Thoracic aorta (tissue), 2 donors: ENCODE measurements around the gene APOE. TPM values are rescaled to one million over a fixed set of nuclear protein-coding genes. Genes with fewer than 3 reads are reported as not detected.

Experiments used
- ATAC-seq: fragments of 150-250 bp; one replicate; pipeline ENCODE4 v1.8.0; 2017; ENCODE audit warnings: low read depth; ENCODE audit not compliant: insufficient number of reproducible peaks, low FRiP score
- DNase-seq: peaks from one replicate; pipeline ENCODE4 v3.0.0-alpha.2; 2020; ENCODE audit warnings: low spot score
- H3K27ac ChIP-seq, 2 donors: fragments of 200-600 bp; sonication (generic); 1 replicate in 1 of 2; 2 replicates in 1 of 2; pipeline ENCODE4 v1.5.1; 2016; ENCODE audit warnings: mild to moderate bottlenecking in 2 of 2, moderate library complexity in 2 of 2
- H3K27me3 ChIP-seq: fragments of 200-600 bp; sonication (generic); replicated peaks from 2 replicates; pipeline ENCODE4 v1.6.0; 2016; ENCODE audit warnings: mild to moderate bottlenecking; ENCODE audit not compliant: insufficient read depth
- H3K36me3 ChIP-seq: fragments of 200-600 bp; sonication (generic); one replicate; pipeline ENCODE4 v1.5.1; 2016
- H3K4me1 ChIP-seq, 2 donors: fragments of 200-600 bp; sonication (generic); 1 replicate in 1 of 2; 2 replicates in 1 of 2; pipeline versions ENCODE4 v1.5.1 to v1.6.0; 2016; ENCODE audit warnings: low read depth in 2 of 2, mild to moderate bottlenecking in 1 of 2; ENCODE audit not compliant: control insufficient read depth in 1 of 2
- H3K4me3 ChIP-seq: fragments of 200-600 bp; sonication (generic); 2 replicates; pipeline ENCODE4 v1.5.1; 2016; ENCODE audit warnings: mild to moderate bottlenecking
- H3K9me3 ChIP-seq: fragments of 200-600 bp; sonication (generic); 2 replicates; pipeline ENCODE4 v1.5.1; 2016
- total RNA-seq, 2 donors: library from RNA; depleted of rRNA; stranded (reverse); fragments of >200 nt; gene quantifications; one replicate each; pipeline versions ENCODE4 v1.1.0 to v1.2.3, GENCODE V29; 2016
- TF ChIP-seq, protein P1 (sequence below): fragments of 200-600 bp; sonication (generic); IDR thresholded peaks from one replicate; pipeline ENCODE4 v1.5.1; 2019; ENCODE audit warnings: antibody characterized with exemption

The APOE gene
- total RNA-seq, 2 donors from 2014 or later, result 111 to 333 TPM

DNA sequence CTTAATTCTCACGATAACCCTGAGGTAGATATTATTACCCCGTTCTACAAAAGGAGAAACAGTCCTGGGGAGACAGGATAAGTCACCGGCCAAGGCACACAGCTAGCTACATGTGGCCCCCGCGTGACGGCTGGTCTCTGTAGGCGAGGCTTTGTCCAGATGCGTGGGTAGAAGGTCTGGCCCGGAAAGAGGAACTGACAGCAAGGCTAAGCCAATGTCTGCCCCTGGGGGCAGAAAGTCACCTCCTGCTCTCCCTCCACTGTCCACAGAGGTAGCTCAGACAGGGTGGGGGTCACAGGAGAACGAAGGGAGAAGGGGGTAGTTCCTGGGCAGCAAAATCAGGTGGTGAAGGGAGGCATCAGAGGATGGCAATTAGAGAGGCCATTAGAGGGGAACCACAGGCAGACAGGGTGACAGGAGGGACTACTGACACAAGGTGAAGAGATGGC is 38.2 kb downstream of the APOE start:
- no peak overlapping the region for H3K4me3 ChIP-seq
- no peak overlapping the region for H3K27ac ChIP-seq
- no peaks in the 10 kb centered on the region for H3K4me1 ChIP-seq
- H3K9me3 ChIP-seq, result no peaks in the 10 kb centered on the region
- TF ChIP-seq, protein P1, sequence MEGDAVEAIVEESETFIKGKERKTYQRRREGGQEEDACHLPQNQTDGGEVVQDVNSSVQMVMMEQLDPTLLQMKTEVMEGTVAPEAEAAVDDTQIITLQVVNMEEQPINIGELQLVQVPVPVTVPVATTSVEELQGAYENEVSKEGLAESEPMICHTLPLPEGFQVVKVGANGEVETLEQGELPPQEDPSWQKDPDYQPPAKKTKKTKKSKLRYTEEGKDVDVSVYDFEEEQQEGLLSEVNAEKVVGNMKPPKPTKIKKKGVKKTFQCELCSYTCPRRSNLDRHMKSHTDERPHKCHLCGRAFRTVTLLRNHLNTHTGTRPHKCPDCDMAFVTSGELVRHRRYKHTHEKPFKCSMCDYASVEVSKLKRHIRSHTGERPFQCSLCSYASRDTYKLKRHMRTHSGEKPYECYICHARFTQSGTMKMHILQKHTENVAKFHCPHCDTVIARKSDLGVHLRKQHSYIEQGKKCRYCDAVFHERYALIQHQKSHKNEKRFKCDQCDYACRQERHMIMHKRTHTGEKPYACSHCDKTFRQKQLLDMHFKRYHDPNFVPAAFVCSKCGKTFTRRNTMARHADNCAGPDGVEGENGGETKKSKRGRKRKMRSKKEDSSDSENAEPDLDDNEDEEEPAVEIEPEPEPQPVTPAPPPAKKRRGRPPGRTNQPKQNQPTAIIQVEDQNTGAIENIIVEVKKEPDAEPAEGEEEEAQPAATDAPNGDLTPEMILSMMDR, result no peak
- ATAC-seq (no peak), DNase-seq (no peak)
- no peaks in the 10 kb centered on the region for H3K27me3 ChIP-seq
- no peaks in the 10 kb centered on the region for H3K36me3 ChIP-seq

DNA sequence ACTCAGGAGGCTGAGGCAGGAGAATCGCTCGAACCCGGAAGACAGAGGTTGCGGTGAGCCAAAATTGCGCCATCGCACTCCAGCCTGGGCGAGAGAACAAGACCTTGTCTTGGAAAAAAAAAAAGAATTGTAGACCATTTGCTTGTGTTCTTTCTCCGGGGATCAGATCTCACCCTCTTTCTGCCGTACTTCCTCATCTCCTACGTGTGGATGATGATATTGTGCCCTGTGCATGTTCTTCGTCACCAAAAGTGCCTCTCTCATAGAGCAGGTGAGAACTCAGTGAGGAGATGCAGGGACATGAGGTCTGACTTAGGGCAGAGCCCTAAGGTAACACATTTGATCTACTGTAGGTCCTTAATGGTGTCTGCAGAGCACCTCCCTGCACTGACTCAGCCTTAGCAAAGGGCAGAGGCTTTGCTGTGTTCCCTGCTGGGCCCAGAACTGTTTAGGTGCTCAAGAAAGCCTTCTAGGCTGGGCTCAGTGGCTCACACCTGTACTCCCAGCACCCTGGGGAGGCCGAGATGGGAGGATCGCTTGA is 41.5 kb downstream of the APOE start:
- Histone ChIP-seq H3K27me3 (no peaks in the 10 kb centered on the region), H3K4me3 (no peak overlapping the region), H3K27ac (no peak overlapping the region), H3K9me3 (no peaks in the 10 kb centered on the region), H3K36me3 (peaks cover 3% of the 10 kb centered on the region), H3K4me1 (peaks cover 0 to 8% of the 10 kb centered on the region in 2 donors)
- TF ChIP-seq, protein P1, result no peak
- no peak for ATAC-seq
- no peak for DNase-seq

DNA sequence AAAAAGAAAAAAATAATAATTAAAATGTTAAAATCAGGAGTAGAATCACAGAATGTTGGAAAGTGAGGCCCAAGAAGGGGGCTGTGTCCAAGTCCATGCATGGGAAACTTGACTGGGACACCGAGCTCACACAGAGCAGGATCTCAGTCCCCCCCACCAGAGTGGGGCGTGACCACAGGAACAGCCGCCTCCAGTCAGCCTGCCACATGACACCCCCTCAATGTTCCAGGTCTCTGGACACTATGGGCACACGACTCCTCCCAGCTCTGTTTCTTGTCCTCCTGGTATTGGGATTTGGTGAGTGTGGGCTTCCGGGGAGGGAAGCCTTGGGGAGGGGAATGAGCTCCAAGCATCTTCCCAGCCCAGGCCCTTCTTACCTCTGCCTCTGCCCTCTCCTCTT is 42.6 kb downstream of the APOE start:
- DNase-seq (no peak), ATAC-seq (no peak)
- Histone ChIP-seq H3K27me3 (no peaks in the 10 kb centered on the region), H3K27ac (no peak overlapping the region), H3K4me1 (peaks cover 0 to 9% of the 10 kb centered on the region in 2 donors), H3K9me3 (no peaks in the 10 kb centered on the region), H3K36me3 (peaks cover 3% of the 10 kb centered on the region), H3K4me3 (no peak overlapping the region)
- TF ChIP-seq, protein P1, result no peak

DNA sequence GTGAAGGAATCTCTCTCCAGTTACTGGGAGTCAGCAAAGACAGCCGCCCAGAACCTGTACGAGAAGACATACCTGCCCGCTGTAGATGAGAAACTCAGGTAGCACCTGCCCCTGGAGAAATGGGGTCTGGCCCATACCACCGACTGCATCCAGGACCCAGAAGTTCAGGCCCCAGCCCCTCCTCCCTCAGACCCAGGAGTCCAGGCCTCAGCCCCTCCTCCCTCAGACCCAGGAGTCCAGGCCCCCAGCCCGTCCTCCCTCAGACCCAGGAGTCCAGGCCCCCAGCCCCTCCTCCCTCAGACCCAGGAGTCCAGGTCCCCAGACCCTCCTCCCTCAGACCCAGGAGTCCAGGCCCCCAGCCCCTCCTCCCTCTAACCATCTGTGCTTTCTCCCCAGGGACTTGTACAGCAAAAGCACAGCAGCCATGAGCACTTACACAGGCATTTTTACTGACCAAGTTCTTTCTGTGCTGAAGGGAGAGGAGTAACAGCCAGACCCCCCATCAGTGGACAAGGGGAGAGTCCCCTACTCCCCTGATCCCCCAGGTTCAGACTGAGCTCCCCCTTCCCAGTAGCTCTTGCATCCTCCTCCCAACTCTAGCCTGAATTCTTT is 43.3 kb downstream of the APOE start:
- TF ChIP-seq, protein P1, result no peak
- Histone ChIP-seq H3K27me3 (no peaks in the 10 kb centered on the region), H3K27ac (no peak overlapping the region), H3K4me1 (peaks cover 0 to 15% of the 10 kb centered on the region in 2 donors), H3K9me3 (no peaks in the 10 kb centered on the region), H3K4me3 (no peak overlapping the region), H3K36me3 (peaks cover 3% of the 10 kb centered on the region)
- no peak for ATAC-seq
- no peak for DNase-seq

DNA sequence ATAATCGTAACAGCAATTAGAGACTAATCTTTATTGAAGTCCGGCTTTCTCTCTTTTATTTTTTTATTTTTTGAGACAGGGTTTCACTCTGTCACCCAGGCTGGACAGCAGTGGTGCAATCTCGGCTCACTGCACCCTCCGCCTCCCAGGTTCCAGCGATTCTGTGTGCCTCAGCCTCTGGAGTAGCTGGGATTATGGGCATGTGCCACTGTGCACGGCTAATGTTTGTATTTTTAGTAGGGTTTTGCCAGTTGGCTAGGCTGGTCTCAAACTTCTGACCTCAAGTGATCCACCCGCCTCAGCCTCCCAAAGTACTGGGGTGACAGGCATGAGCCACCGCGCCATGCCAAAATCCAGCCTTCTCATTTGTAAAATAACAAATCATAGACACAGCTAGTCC is 44.0 kb downstream of the APOE start:
- Histone ChIP-seq H3K4me3 (no peak overlapping the region), H3K36me3 (peaks cover 3% of the 10 kb centered on the region), H3K27me3 (no peaks in the 10 kb centered on the region), H3K27ac (no peak overlapping the region), H3K4me1 (peaks cover 0 to 21% of the 10 kb centered on the region in 2 donors), H3K9me3 (no peaks in the 10 kb centered on the region)
- ATAC-seq, result no peak
- DNase-seq, result no peak
- TF ChIP-seq, protein P1, result no peak
